Loucy (cell line): ENCODE results near the gene CDT1.

ENCODE experiments used
- H2AFZ ChIP-seq: fragments of 200-600 bp; sonication (generic); 2 replicates; pipeline ENCODE4 v1.6.0; 2016; ENCODE audit warnings: antibody characterized with exemption, mild to moderate bottlenecking, low read length, moderate library complexity
- H3F3A ChIP-seq: fragments of 200-600 bp; 2 replicates; pipeline ENCODE4 v1.6.0; 2016; ENCODE audit warnings: antibody characterized with exemption, low read depth, mild to moderate bottlenecking
- H3K27me3 ChIP-seq: fragments of 200-600 bp; sonication (generic); 2 replicates; pipeline ENCODE4 v1.6.1; 2014; ENCODE audit warnings: low read length, mild to moderate bottlenecking; ENCODE audit not compliant: insufficient read depth, poor library complexity, severe bottlenecking
- H3K36me3 ChIP-seq: fragments of 200-600 bp; sonication (generic); 2 replicates; pipeline ENCODE4 v1.6.1; 2016; ENCODE audit warnings: low read length; ENCODE audit not compliant: insufficient read depth
- H3K4me1 ChIP-seq: fragments of 200-600 bp; sonication (generic); 2 replicates; pipeline ENCODE4 v1.5.1; 2014; ENCODE audit warnings: low read length, mild to moderate bottlenecking; ENCODE audit not compliant: insufficient read depth, poor library complexity, severe bottlenecking
- H3K4me2 ChIP-seq: fragments of 200-600 bp; sonication (generic); 2 replicates; pipeline ENCODE4 v1.6.0; 2014; ENCODE audit warnings: antibody characterized with exemption, low read length, low read depth, mild to moderate bottlenecking; ENCODE audit not compliant: poor library complexity, severe bottlenecking
- H3K4me3 ChIP-seq: fragments of 200-600 bp; sonication (generic); 2 replicates; pipeline ENCODE4 v1.5.1; 2014; ENCODE audit warnings: low read length, mild to moderate bottlenecking, mixed read lengths; ENCODE audit not compliant: poor library complexity, severe bottlenecking
- H3K79me2 ChIP-seq: fragments of 200-600 bp; sonication (generic); 2 replicates; pipeline ENCODE4 v1.6.1; 2014; ENCODE audit warnings: low read length; ENCODE audit not compliant: insufficient read depth
- H3K9ac ChIP-seq: fragments of 200-600 bp; sonication (generic); 2 replicates; pipeline ENCODE4 v1.6.0; 2014; ENCODE audit warnings: mild to moderate bottlenecking, low read depth, low read length, moderate library complexity; ENCODE audit not compliant: poor library complexity, severe bottlenecking
- H3K9me2 ChIP-seq: fragments of 200-600 bp; sonication (generic); replicated peaks from 2 replicates; pipeline ENCODE4 v1.6.1; 2016; ENCODE audit warnings: low read depth, low read length, mixed read lengths
- H3K9me3 ChIP-seq: fragments of 200-600 bp; sonication (generic); 2 replicates; pipeline ENCODE4 v1.6.1; 2014; ENCODE audit warnings: mild to moderate bottlenecking, antibody characterized with exemption, low read length, low read depth; ENCODE audit not compliant: insufficient read depth
- H4K20me1 ChIP-seq: fragments of 200-600 bp; sonication (generic); 2 replicates; pipeline ENCODE4 v1.6.0; 2014; ENCODE audit warnings: antibody characterized with exemption, low read length, mild to moderate bottlenecking; ENCODE audit not compliant: insufficient read depth, poor library complexity, severe bottlenecking
- CTCF ChIP-seq: fragments of 200-600 bp; sonication (generic); conservative IDR thresholded peaks from 2 replicates; pipeline ENCODE4 v1.5.1; 2014; ENCODE audit warnings: mild to moderate bottlenecking, antibody characterized with exemption, low read length
- EZH2phosphoT487 ChIP-seq: fragments of 200-600 bp; IDR thresholded peaks from 2 replicates; pipeline ENCODE4 v1.6.1; 2018; ENCODE audit warnings: antibody characterized with exemption, mild to moderate bottlenecking, moderate library complexity, borderline replicate concordance

Gene CDT1

GRCh38 chr16:88831838-88832237 lies 28.2 kb downstream of the CDT1 start:
- no peaks in the 10 kb centered on the region for H3K36me3 ChIP-seq
- H3K79me2 ChIP-seq = no peaks in the 10 kb centered on the region
- H3F3A ChIP-seq = no peaks in the 10 kb centered on the region
- no peaks in the 10 kb centered on the region for H3K9me3 ChIP-seq
- H3K4me1 ChIP-seq = no peaks in the 10 kb centered on the region
- H3K9me2 ChIP-seq = no peaks in the 10 kb centered on the region
- no peaks in the 10 kb centered on the region for H3K27me3 ChIP-seq
- H4K20me1 ChIP-seq = no peaks in the 10 kb centered on the region
- TF ChIP-seq EZH2phosphoT487 = no peak
- no peak for TF ChIP-seq CTCF
- no peak overlapping the region for H2AFZ ChIP-seq
- H3K9ac ChIP-seq = no peak overlapping the region
- H3K4me2 ChIP-seq = no peak overlapping the region
- no peak overlapping the region for H3K4me3 ChIP-seq

- Histone ChIP-seq H3K4me1 (no peaks in the 10 kb centered on the region), H2AFZ (no peak overlapping the region), H3K4me2 (no peak overlapping the region), H3K9me3 (no peaks in the 10 kb centered on the region), H3K36me3 (no peaks in the 10 kb centered on the region), H3K4me3 (no peak overlapping the region), H3K79me2 (no peaks in the 10 kb centered on the region), H3K9me2 (no peaks in the 10 kb centered on the region), H3K9ac (no peak overlapping the region), H3F3A (no peaks in the 10 kb centered on the region), H3K27me3 (no peaks in the 10 kb centered on the region), H4K20me1 (no peaks in the 10 kb centered on the region)
- TF ChIP-seq EZH2phosphoT487 (no peak), CTCF (no peak)
Measured at GRCh38 chr16:88833086-88833485, 29.5 kb downstream of the CDT1 start.

- no peaks in the 10 kb centered on the region for H3K36me3 ChIP-seq
- no peak for TF ChIP-seq CTCF
- TF ChIP-seq EZH2phosphoT487 = no peak
- no peak overlapping the region for H3K4me3 ChIP-seq
- no peaks in the 10 kb centered on the region for H3F3A ChIP-seq
- H3K4me2 ChIP-seq = no peak overlapping the region
- H3K9ac ChIP-seq = no peak overlapping the region
- H3K79me2 ChIP-seq = no peaks in the 10 kb centered on the region
- H3K27me3 ChIP-seq = no peaks in the 10 kb centered on the region
- no peaks in the 10 kb centered on the region for H3K9me3 ChIP-seq
- H2AFZ ChIP-seq = no peak overlapping the region
- H3K4me1 ChIP-seq = no peaks in the 10 kb centered on the region
- H4K20me1 ChIP-seq = no peaks in the 10 kb centered on the region
- no peaks in the 10 kb centered on the region for H3K9me2 ChIP-seq
Measured at GRCh38 chr16:88834670-88835069, 31.1 kb downstream of the CDT1 start.
